ENCODE data around the gene HACD2.

DNA sequence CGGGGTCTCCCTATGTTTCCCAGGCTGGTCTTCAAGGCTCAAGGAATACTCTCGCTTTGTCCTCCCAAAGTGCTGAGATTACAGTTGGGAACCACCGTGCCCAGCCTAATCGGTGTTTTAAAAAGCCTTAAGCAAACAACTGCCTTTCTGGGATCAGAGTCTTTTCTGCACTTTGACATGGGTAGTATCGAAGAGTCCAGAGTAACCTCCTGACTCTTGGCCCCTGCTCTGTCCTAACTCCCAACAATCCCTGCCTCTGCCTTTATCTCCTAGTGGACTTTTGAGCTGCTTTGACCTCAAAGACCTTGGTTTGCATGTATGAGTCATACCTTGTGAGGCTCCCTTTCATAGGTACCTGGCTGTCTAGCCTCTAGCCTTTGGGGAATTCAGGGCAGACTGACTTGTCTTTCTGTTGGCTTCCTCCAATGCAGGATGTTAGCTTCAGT lies 21.0 kb upstream of the HACD2 start:
- TF ChIP-seq EGR1 (IDR thresholded peaks at IDR 0.05; ENCODE audit: borderline replicate concordance in 1 of 2, low read depth in 2 of 2, low read length in 2 of 2) (no peak), ATF3 (IDR thresholded peaks at IDR 0.05; ENCODE audit: borderline replicate concordance, extremely low read depth, low read depth, low read length) (no peak), IRF3 (IDR thresholded peaks at IDR 0.05) (no peak), TAF1 (IDR thresholded peaks at IDR 0.05; ENCODE audit: borderline replicate concordance, low read depth, low read length) (no peak), FOXM1 (IDR thresholded peaks at IDR 0.05; ENCODE audit: low read depth, low read length) (no peak), POLR2A (IDR thresholded peaks at IDR 0.05; ENCODE audit: low read depth, low read length) (no peak), ZSCAN29 (IDR thresholded peaks at IDR 0.05) (no peak)
- TF ChIP-seq, protein P1, sequence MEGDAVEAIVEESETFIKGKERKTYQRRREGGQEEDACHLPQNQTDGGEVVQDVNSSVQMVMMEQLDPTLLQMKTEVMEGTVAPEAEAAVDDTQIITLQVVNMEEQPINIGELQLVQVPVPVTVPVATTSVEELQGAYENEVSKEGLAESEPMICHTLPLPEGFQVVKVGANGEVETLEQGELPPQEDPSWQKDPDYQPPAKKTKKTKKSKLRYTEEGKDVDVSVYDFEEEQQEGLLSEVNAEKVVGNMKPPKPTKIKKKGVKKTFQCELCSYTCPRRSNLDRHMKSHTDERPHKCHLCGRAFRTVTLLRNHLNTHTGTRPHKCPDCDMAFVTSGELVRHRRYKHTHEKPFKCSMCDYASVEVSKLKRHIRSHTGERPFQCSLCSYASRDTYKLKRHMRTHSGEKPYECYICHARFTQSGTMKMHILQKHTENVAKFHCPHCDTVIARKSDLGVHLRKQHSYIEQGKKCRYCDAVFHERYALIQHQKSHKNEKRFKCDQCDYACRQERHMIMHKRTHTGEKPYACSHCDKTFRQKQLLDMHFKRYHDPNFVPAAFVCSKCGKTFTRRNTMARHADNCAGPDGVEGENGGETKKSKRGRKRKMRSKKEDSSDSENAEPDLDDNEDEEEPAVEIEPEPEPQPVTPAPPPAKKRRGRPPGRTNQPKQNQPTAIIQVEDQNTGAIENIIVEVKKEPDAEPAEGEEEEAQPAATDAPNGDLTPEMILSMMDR (IDR thresholded peaks at IDR 0.05 in 2 of 3, conservative IDR thresholded peaks at IDR 0.05 in 1 of 3; ENCODE audit: control insufficient read depth in 2 of 3, extremely low read depth in 1 of 3, insufficient read depth in 1 of 3, low read depth in 3 of 3, low read length in 3 of 3): no peak
- TF ChIP-seq, protein P2, sequence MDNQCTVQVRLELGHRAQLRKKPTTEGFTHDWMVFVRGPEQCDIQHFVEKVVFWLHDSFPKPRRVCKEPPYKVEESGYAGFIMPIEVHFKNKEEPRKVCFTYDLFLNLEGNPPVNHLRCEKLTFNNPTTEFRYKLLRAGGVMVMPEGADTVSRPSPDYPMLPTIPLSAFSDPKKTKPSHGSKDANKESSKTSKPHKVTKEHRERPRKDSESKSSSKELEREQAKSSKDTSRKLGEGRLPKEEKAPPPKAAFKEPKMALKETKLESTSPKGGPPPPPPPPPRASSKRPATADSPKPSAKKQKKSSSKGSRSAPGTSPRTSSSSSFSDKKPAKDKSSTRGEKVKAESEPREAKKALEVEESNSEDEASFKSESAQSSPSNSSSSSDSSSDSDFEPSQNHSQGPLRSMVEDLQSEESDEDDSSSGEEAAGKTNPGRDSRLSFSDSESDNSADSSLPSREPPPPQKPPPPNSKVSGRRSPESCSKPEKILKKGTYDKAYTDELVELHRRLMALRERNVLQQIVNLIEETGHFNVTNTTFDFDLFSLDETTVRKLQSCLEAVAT (IDR thresholded peaks at IDR 0.05): no peak
- TF ChIP-seq, protein P3, sequence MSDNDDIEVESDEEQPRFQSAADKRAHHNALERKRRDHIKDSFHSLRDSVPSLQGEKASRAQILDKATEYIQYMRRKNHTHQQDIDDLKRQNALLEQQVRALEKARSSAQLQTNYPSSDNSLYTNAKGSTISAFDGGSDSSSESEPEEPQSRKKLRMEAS (IDR thresholded peaks at IDR 0.05; ENCODE audit: low read depth, low read length): no peak
